Right lobe of liver (tissue), 6 donors: ENCODE data around the gene TAOK1. TPM values are rescaled to one million over a fixed set of nuclear protein-coding genes. Genes with fewer than 3 reads are reported as not detected.
A peak's percentile ranks its signal among the peaks of the same experiment; 100 is the strongest.

Experiments
- ATAC-seq, 4 donors: fragments of 200-7000 bp; cut with Tn5 transposase; one replicate each; pipeline ENCODE4 v1.9.1; 2020; ENCODE audit warnings: mild to moderate bottlenecking in 4 of 4, moderate library complexity in 4 of 4
- DNase-seq, 3 donors: peaks; one replicate each; pipeline ENCODE4 v3.0.0-alpha.2; 2020
- H3K27ac ChIP-seq, 3 donors: fragments of 200-600 bp; one replicate each; pipeline ENCODE4 v1.8.0; 2022
- H3K27me3 ChIP-seq, 2 donors: fragments of 200-600 bp; one replicate each; pipeline ENCODE4 v1.8.0; 2022
- H3K36me3 ChIP-seq, 4 donors: fragments of 200-600 bp; sonication (generic) in 1 of 4; one replicate each; pipeline versions ENCODE4 v1.5.1 to v1.8.0; 2017 to 2022; ENCODE audit warnings: control low read depth in 1 of 4
- H3K4me1 ChIP-seq, 4 donors: fragments of 200-600 bp; sonication (generic) in 1 of 4; one replicate each; pipeline versions ENCODE4 v1.5.1 to v1.8.0; 2017 to 2022; ENCODE audit warnings: control low read depth in 1 of 4
- H3K4me3 ChIP-seq, 3 donors: fragments of 200-600 bp; one replicate each; pipeline ENCODE4 v1.8.0; 2022
- H3K9me3 ChIP-seq, 4 donors: fragments of 200-600 bp; sonication (generic) in 1 of 4; one replicate each; pipeline versions ENCODE4 v1.5.1 to v1.8.0; 2017 to 2022; ENCODE audit warnings: control low read depth in 1 of 4
- CTCF ChIP-seq, 4 donors: fragments of 200-600 bp in 3 of 4; fragments of 450-650 bp in 1 of 4; IDR thresholded peaks; one replicate each; pipeline versions ENCODE4 v1.5.1 to v1.8.0; 2016 to 2022; ENCODE audit warnings: antibody characterized with exemption in 4 of 4, mild to moderate bottlenecking in 2 of 4
- POLR2A ChIP-seq: fragments of 450-650 bp; IDR thresholded peaks from one replicate; pipeline ENCODE4 v1.6.1; 2017; ENCODE audit warnings: antibody characterized with exemption, mild to moderate bottlenecking
- WGBS: methylation state at CpG from one replicate; pipeline ENCODE4 v1.1.6; 2018; ENCODE audit warnings: low coverage, low lambda C conversion rate; ENCODE audit not compliant: insufficient coverage; ENCODE audit errors: missing lambda C conversion rate; 5-methylcytosine and 5-hydroxymethylcytosine counted together
- intact Hi-C, 2 donors: fragments of 100-400 bp; cut with DNase I; formaldehyde crosslinking; loops; one replicate each; pipeline versions ENCODE4 v1.11.2 to v1.14.1; 2022
- total RNA-seq, 6 experiments: library from RNA; depleted of rRNA in 2 of 6; stranded (reverse); fragments of >200 nt in 2 of 6; fragmentation: NEBNext Ultra II Directional in 3 of 6; extraction: Animal tissue kit (Norgen Biotek cat#: 25700) in 3 of 6; gene quantifications; one replicate each; pipeline versions ENCODE4 v1.1.0 to v1.2.4, GENCODE V29; 2016 to 2023
- donor health status: DM: no; HTN: yes; CAD: no.
- donor health status: DM: no; HTN: no; CAD: no.
- donor health status: DM: no; HTN: no; CAD: no.
- donor health status: DM: no; HTN: yes; CAD: no.
- donor health status: DM: no; HTN: yes; CAD: no.

TAOK1 gene
- total RNA-seq, 6 experiments from 2014 or later = 17.1 to 37.1 (median 21.1) TPM

GRCh38 chr17:29576214-29577000 is 186.2 kb downstream of the TAOK1 start:
- peaks cover 0 to 36% (median 15%) of the 10 kb centered on the region in 4 donors for H3K4me1 ChIP-seq
- H3K4me3 ChIP-seq = no peak overlapping the region
- H3K27ac ChIP-seq = no peak overlapping the region
- WGBS = 85% methylated on average over 4 of the region's 37 CpGs
- H3K9me3 ChIP-seq = no peaks in the 10 kb centered on the region
- DNase-seq (peak in 1 of 3 donors; percentile 11), ATAC-seq (no peak)
- peaks cover 0 to 18% (median 0%) of the 10 kb centered on the region in 4 donors for H3K36me3 ChIP-seq
- TF ChIP-seq CTCF (IDR thresholded peaks at IDR 0.05) (no peak), POLR2A (no peak)
- H3K27me3 ChIP-seq = no peaks in the 10 kb centered on the region
- intact Hi-C loops = no loop called here

- Histone ChIP-seq H3K27me3 (no peaks in the 10 kb centered on the region), H3K4me1 (peaks cover 0 to 31% (median 13%) of the 10 kb centered on the region in 4 donors), H3K27ac (no peak overlapping the region), H3K4me3 (no peak overlapping the region), H3K9me3 (no peaks in the 10 kb centered on the region), H3K36me3 (peaks cover 0 to 18% (median 0%) of the 10 kb centered on the region in 4 donors)
- peak in 1 of 3 donors; percentile 15 for DNase-seq
- no peak for ATAC-seq
- intact Hi-C loops = no loop called here
- no peak for TF ChIP-seq CTCF (IDR thresholded peaks at IDR 0.05)
- TF ChIP-seq POLR2A = no peak
- WGBS = 87% methylated on average over 6 of the region's 9 CpGs
These were observed 186.8 kb downstream of the TAOK1 start for GRCh38 chr17:29577001-29577370.

GRCh38 chr17:29577385-29578211 is 187.4 kb downstream of the TAOK1 start:
- Histone ChIP-seq H3K9me3 (no peaks in the 10 kb centered on the region), H3K36me3 (peaks cover 0 to 18% (median 0%) of the 10 kb centered on the region in 4 donors), H3K4me3 (no peak overlapping the region), H3K27me3 (no peaks in the 10 kb centered on the region), H3K4me1 (peaks cover 0 to 25% (median 11%) of the 10 kb centered on the region in 4 donors), H3K27ac (no peak overlapping the region)
- ATAC-seq = no peak
- intact Hi-C loops = no loop called here
- no peak for DNase-seq
- TF ChIP-seq CTCF (IDR thresholded peaks at IDR 0.05) (no peak), POLR2A (no peak)
- 17% methylated on average over 1 of the region's 22 CpGs for WGBS

- DNase-seq = peak in 2 of 3 donors; percentile 3 to 42
- H3K27ac ChIP-seq = no peak overlapping the region
- intact Hi-C loops = no loop called here
These were observed 188.7 kb downstream of the TAOK1 start for GRCh38 chr17:29578626-29579485.

More at GRCh38 chr17:29578626-29579485, 188.7 kb downstream of the TAOK1 start:
- TF ChIP-seq CTCF (IDR thresholded peaks at IDR 0.05) (no peak), POLR2A (no peak)
- Histone ChIP-seq H3K27me3 (no peaks in the 10 kb centered on the region), H3K36me3 (peaks cover 0 to 18% (median 0%) of the 10 kb centered on the region in 4 donors), H3K4me1 (peaks cover 0 to 12% (median 7%) of the 10 kb centered on the region in 4 donors), H3K4me3 (no peak overlapping the region), H3K9me3 (no peaks in the 10 kb centered on the region)
- no peak for ATAC-seq
- 83% methylated on average over 7 of the region's 14 CpGs for WGBS
